Ascending aorta (tissue), 2 donors: ENCODE data around the gene ZNF317. TPM values are rescaled to one million over a fixed set of nuclear protein-coding genes. Genes with fewer than 3 reads are reported as not detected.
A peak's percentile ranks its signal among the peaks of the same experiment; 100 is the strongest.

Experiments used
- DNase-seq, 2 donors: peaks; one replicate each; pipeline ENCODE4 v3.0.0-alpha.2; 2019; ENCODE audit warnings: low spot score in 2 of 2
- H3K27ac ChIP-seq, 2 donors: fragments of 200-600 bp; sonication (generic); one replicate each; pipeline ENCODE4 v1.5.1; 2016 to 2017; ENCODE audit warnings: mild to moderate bottlenecking in 1 of 2
- H3K27me3 ChIP-seq: fragments of 200-600 bp; sonication (generic); one replicate; pipeline ENCODE4 v1.5.1; 2017
- H3K36me3 ChIP-seq, 2 donors: fragments of 200-600 bp; sonication (generic); one replicate each; pipeline ENCODE4 v1.5.1; 2016
- H3K4me1 ChIP-seq, 2 donors: fragments of 200-600 bp; sonication (generic); one replicate each; pipeline ENCODE4 v1.5.1; 2016 to 2017; ENCODE audit warnings: mild to moderate bottlenecking in 1 of 2
- H3K4me3 ChIP-seq, 2 donors: fragments of 200-600 bp; sonication (generic); one replicate each; pipeline ENCODE4 v1.5.1; 2016 to 2017; ENCODE audit warnings: mild to moderate bottlenecking in 1 of 2
- H3K9me3 ChIP-seq, 2 donors: fragments of 200-600 bp; sonication (generic); one replicate each; pipeline ENCODE4 v1.5.1; 2016
- intact Hi-C: fragments of 100-400 bp; cut with DNase I; formaldehyde crosslinking; loops from one replicate; pipeline ENCODE4 v1.15.1; 2023
- total RNA-seq: library from RNA; depleted of rRNA; stranded (reverse); fragments of >200 nt; gene quantifications from one replicate; pipeline ENCODE4 v1.1.0, GENCODE V29; 2016
- TF ChIP-seq, protein P1 (sequence below), 3 experiments: fragments of 200-600 bp in 2 of 3; fragments of 450-650 bp in 1 of 3; sonication (generic) in 2 of 3; IDR thresholded peaks; one replicate each; pipeline ENCODE4 v1.5.1; 2016 to 2019; ENCODE audit warnings: antibody characterized with exemption in 3 of 3, mild to moderate bottlenecking in 1 of 3, moderate library complexity in 1 of 3

Gene ZNF317
- total RNA-seq, 1 donor from 2014 or later: 22.0 TPM

DNA sequence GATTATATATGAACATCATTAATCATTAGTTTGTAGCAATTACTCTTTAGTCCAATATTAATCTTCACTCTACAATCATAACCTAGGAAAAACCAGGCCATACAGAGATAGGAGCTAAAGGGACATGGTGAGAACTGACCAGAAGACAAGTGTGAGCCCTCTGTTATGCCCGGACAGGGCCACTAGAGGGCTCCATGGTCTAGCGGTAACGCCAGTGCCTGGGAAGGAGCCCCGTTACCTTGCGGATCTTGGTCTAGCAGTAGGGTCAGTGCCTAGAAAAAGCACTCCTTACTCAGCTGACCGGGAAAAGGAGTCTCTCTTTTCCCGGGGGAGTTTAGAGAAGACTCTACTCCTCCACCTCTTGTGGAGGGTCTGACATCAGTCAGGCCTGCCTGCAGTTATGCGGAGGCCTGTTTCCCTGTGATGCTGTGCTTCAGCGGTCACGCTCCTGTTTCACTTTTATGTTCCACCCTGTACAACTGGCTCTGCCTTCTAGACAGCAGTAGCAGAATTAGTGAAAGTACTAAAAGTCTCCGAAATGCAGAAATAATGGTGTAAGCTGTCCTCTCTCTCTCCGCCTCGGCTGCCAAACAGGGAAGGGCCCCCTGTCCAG lies 65.4 kb downstream of the ZNF317 start:
- TF ChIP-seq, protein P1, sequence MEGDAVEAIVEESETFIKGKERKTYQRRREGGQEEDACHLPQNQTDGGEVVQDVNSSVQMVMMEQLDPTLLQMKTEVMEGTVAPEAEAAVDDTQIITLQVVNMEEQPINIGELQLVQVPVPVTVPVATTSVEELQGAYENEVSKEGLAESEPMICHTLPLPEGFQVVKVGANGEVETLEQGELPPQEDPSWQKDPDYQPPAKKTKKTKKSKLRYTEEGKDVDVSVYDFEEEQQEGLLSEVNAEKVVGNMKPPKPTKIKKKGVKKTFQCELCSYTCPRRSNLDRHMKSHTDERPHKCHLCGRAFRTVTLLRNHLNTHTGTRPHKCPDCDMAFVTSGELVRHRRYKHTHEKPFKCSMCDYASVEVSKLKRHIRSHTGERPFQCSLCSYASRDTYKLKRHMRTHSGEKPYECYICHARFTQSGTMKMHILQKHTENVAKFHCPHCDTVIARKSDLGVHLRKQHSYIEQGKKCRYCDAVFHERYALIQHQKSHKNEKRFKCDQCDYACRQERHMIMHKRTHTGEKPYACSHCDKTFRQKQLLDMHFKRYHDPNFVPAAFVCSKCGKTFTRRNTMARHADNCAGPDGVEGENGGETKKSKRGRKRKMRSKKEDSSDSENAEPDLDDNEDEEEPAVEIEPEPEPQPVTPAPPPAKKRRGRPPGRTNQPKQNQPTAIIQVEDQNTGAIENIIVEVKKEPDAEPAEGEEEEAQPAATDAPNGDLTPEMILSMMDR (IDR thresholded peaks at IDR 0.05): peak; percentile 71 to 94 (median 87)
- Histone ChIP-seq H3K4me3 (peak overlapping the region; percentile 17 to 41), H3K4me1 (no peaks in the 10 kb centered on the region), H3K27ac (no peak overlapping the region), H3K9me3 (no peaks in the 10 kb centered on the region), H3K36me3 (no peaks in the 10 kb centered on the region), H3K27me3 (no peaks in the 10 kb centered on the region)
- DNase-seq: peak; percentile 16 to 78
- intact Hi-C loops: loop anchor here (2.0 kb wide), 1 partner anchor 591 kb away; no protein-coding TSS in a partner anchor

Other genes with a start within 250 kb of the ZNF317 start
- 0.32 TPM for gene MUC16, start 130.0 kb upstream of the ZNF317 start, total RNA-seq
- gene OR1M1, start 53.3 kb upstream of the ZNF317 start, total RNA-seq: not detected
- gene OR7G2, start 32.9 kb upstream of the ZNF317 start, total RNA-seq: not detected
- gene OR7G1, start 24.6 kb upstream of the ZNF317 start, total RNA-seq: not detected
- gene OR7G3, start 13.4 kb upstream of the ZNF317 start, total RNA-seq: not detected
- not detected for gene OR7D2, start 38.6 kb downstream of the ZNF317 start, total RNA-seq
- not detected for gene OR7D4, start 79.2 kb downstream of the ZNF317 start, total RNA-seq
- not detected for gene OR7E24, start 110.5 kb downstream of the ZNF317 start, total RNA-seq
- gene ZNF699, start 169.4 kb downstream of the ZNF317 start, total RNA-seq: 6.8 TPM
- gene ZNF559, start 183.8 kb downstream of the ZNF317 start, total RNA-seq: 1.5 TPM
- not detected for gene ZNF177, start 222.6 kb downstream of the ZNF317 start, total RNA-seq